KMS-11 (cell line): ENCODE results near the gene RAMP2.

Experiments used
- H2AFZ ChIP-seq: fragments of 200-600 bp; sonication (generic); 2 replicates; pipeline ENCODE4 v1.6.1; 2016; ENCODE audit warnings: antibody characterized with exemption, mixed run types, low read depth
- H3K27ac ChIP-seq: fragments of 200-600 bp; sonication (generic); 2 replicates; pipeline ENCODE4 v1.6.1; 2016; ENCODE audit warnings: mild to moderate bottlenecking, mixed run types
- H3K27me3 ChIP-seq: fragments of 200-600 bp; sonication (generic); 2 replicates; pipeline ENCODE4 v1.6.1; 2017; ENCODE audit warnings: mild to moderate bottlenecking, low read depth, mixed run types, moderate library complexity; ENCODE audit not compliant: insufficient read depth
- H3K36me3 ChIP-seq: fragments of 200-600 bp; sonication (generic); 2 replicates; pipeline ENCODE4 v1.6.1; 2017; ENCODE audit warnings: mild to moderate bottlenecking, mixed run types; ENCODE audit not compliant: insufficient read depth
- H3K4me1 ChIP-seq: fragments of 200-600 bp; sonication (generic); 2 replicates; pipeline ENCODE4 v1.6.1; 2016; ENCODE audit warnings: mild to moderate bottlenecking, low read depth, mixed run types; ENCODE audit not compliant: poor library complexity, severe bottlenecking
- H3K4me2 ChIP-seq: fragments of 200-600 bp; sonication (generic); 2 replicates; pipeline ENCODE4 v1.7.0; 2016; ENCODE audit warnings: mild to moderate bottlenecking, mixed run types
- H3K4me3 ChIP-seq: fragments of 200-600 bp; sonication (generic); IDR thresholded peaks from 2 replicates; pipeline ENCODE4 v1.6.1; 2017; ENCODE audit warnings: low read depth, low read length, mixed read lengths; ENCODE audit not compliant: insufficient read depth
- H3K79me2 ChIP-seq: fragments of 200-600 bp; sonication (generic); 2 replicates; pipeline ENCODE4 v1.6.1; 2016; ENCODE audit warnings: low read depth, mixed run types; ENCODE audit not compliant: insufficient read depth
- H3K9ac ChIP-seq: fragments of 200-600 bp; sonication (generic); 2 replicates; pipeline ENCODE4 v1.6.1; 2016; ENCODE audit warnings: mild to moderate bottlenecking, mixed run types
- H4K20me1 ChIP-seq: fragments of 200-600 bp; sonication (generic); 2 replicates; pipeline ENCODE4 v1.6.1; 2016; ENCODE audit warnings: mild to moderate bottlenecking, mixed run types; ENCODE audit not compliant: insufficient read depth
- TF ChIP-seq, protein P1 (sequence below): fragments of 200-600 bp; sonication (generic); conservative IDR thresholded peaks from 2 replicates; pipeline ENCODE4 v1.6.1; 2017; ENCODE audit warnings: low read depth, mild to moderate bottlenecking, antibody characterized with exemption, low read length, moderate library complexity, mixed read lengths

Gene RAMP2

DNA sequence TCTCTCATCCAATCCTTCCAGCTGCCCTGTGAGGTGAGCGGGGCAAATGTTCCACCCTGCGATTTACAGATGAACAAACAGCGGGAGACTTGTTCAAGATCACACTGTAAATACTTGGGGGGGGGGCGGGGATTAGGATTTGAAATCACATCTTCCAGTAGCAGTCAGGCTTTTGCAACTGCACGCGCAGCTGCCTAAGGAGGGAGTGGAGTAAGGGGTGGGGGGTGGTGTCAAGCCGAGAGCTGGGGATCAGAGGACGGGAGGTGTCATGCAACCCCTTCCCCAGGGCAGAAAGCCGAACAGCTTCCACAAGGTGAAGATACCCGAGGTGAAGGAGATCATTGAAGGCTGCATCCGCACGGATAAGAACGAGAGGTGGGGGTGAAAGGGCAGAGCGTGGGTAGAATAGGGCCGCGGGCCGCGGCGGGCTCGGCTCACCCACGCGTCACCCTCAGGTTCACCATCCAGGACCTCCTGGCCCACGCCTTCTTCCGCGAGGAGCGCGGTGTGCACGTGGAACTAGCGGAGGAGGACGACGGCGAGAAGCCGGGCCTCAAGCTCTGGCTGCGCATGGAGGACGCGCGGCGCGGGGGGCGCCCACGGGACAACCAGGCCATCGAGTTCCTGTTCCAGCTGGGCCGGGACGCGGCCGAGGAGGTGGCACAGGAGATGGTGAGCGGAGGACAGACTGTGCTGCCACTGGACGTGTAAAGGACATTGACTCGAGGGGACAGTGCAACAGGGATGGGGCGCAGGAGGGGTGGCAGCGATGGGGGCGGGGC is 24.0 kb downstream of the RAMP2 start:
- Histone ChIP-seq H3K9ac (no peak overlapping the region), H3K4me2 (no peak overlapping the region), H3K4me3 (no peak overlapping the region), H3K27me3 (peaks cover 51% of the 10 kb centered on the region), H3K36me3 (no peaks in the 10 kb centered on the region), H4K20me1 (no peaks in the 10 kb centered on the region), H2AFZ (no peak overlapping the region), H3K27ac (no peak overlapping the region), H3K79me2 (no peaks in the 10 kb centered on the region), H3K4me1 (no peaks in the 10 kb centered on the region)
- TF ChIP-seq, protein P1, sequence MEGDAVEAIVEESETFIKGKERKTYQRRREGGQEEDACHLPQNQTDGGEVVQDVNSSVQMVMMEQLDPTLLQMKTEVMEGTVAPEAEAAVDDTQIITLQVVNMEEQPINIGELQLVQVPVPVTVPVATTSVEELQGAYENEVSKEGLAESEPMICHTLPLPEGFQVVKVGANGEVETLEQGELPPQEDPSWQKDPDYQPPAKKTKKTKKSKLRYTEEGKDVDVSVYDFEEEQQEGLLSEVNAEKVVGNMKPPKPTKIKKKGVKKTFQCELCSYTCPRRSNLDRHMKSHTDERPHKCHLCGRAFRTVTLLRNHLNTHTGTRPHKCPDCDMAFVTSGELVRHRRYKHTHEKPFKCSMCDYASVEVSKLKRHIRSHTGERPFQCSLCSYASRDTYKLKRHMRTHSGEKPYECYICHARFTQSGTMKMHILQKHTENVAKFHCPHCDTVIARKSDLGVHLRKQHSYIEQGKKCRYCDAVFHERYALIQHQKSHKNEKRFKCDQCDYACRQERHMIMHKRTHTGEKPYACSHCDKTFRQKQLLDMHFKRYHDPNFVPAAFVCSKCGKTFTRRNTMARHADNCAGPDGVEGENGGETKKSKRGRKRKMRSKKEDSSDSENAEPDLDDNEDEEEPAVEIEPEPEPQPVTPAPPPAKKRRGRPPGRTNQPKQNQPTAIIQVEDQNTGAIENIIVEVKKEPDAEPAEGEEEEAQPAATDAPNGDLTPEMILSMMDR: no peak

DNA sequence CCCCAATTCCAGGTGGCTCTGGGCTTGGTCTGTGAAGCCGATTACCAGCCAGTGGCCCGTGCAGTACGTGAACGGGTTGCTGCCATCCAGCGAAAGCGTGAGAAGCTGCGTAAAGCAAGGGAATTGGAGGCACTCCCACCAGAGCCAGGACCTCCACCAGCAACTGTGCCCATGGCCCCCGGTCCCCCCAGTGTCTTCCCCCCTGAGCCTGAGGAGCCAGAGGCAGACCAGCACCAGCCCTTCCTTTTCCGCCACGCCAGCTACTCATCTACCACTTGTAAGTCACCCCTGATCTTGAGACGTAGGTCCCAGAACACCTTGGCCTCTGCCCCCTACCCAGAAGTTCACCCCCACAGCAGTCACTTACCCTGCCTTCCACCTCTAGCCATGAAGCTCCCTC is 26.2 kb downstream of the RAMP2 start:
- no peaks in the 10 kb centered on the region for H3K4me1 ChIP-seq
- H4K20me1 ChIP-seq: no peaks in the 10 kb centered on the region
- H3K36me3 ChIP-seq: no peaks in the 10 kb centered on the region
- H3K4me3 ChIP-seq: no peak overlapping the region
- H3K27me3 ChIP-seq: peaks cover 41% of the 10 kb centered on the region
- no peak overlapping the region for H3K27ac ChIP-seq
- H2AFZ ChIP-seq: no peak overlapping the region
- TF ChIP-seq, protein P1: no peak
- H3K79me2 ChIP-seq: no peaks in the 10 kb centered on the region
- no peak overlapping the region for H3K4me2 ChIP-seq
- H3K9ac ChIP-seq: no peak overlapping the region

DNA sequence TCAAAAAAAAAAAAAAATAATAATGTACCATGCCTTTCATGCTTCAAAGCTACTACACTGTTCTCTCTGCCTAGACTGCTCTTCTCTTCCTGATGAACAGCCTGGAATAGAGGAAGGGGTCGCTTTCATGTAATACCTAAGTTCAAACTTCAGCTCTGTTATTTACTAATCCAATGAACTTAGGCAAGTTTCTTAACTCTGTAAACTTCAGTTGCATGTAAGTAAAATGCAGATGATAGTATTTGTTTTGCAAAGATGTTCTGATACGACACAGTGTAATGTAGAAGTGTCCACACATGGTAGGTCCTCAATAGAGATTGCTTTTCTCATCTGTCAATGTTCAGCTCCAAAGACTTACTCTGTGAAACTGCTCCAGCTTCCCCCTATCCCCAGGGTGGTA is 30.9 kb downstream of the RAMP2 start:
- TF ChIP-seq, protein P1: no peak
- H3K36me3 ChIP-seq: no peaks in the 10 kb centered on the region
- H3K27ac ChIP-seq: no peak overlapping the region
- no peak overlapping the region for H3K4me3 ChIP-seq
- H2AFZ ChIP-seq: no peak overlapping the region
- H3K79me2 ChIP-seq: no peaks in the 10 kb centered on the region
- no peaks in the 10 kb centered on the region for H3K4me1 ChIP-seq
- H3K4me2 ChIP-seq: no peak overlapping the region
- H3K27me3 ChIP-seq: no peaks in the 10 kb centered on the region; the same call in 1 of the 2 replicates
- no peaks in the 10 kb centered on the region for H4K20me1 ChIP-seq
- no peak overlapping the region for H3K9ac ChIP-seq

- TF ChIP-seq, protein P1: no peak
- H3K9ac ChIP-seq: no peak overlapping the region
- no peak overlapping the region for H3K4me2 ChIP-seq
- H3K36me3 ChIP-seq: no peaks in the 10 kb centered on the region
- no peaks in the 10 kb centered on the region; the same call in 1 of the 2 replicates for H3K27me3 ChIP-seq
- H3K4me3 ChIP-seq: no peak overlapping the region
- H4K20me1 ChIP-seq: no peaks in the 10 kb centered on the region
- no peak overlapping the region for H3K27ac ChIP-seq
- no peaks in the 10 kb centered on the region; the same call in 1 of the 2 replicates for H3K79me2 ChIP-seq
- no peak overlapping the region for H2AFZ ChIP-seq
- H3K4me1 ChIP-seq: peaks cover 3% of the 10 kb centered on the region
These were observed 31.5 kb downstream of the RAMP2 start for GRCh38 chr17:42792545-42792944.
